IMR-90 (cell line): ENCODE data around the gene H6PD. TPM values are rescaled to one million over a fixed set of nuclear protein-coding genes. Genes with fewer than 3 reads are reported as not detected.

ENCODE experiments used
- ATAC-seq: fragments of 200-7000 bp; cut with Tn5 transposase; 2 replicates; pipeline ENCODE4 v1.9.1; 2020; ENCODE audit warnings: low read depth, mild to moderate bottlenecking, moderate library complexity
- BruUV-seq: library from RNA; stranded (reverse); fragments of 400-500 nt; replicated peaks from 2 replicates; lab custom pipeline; 2021; lab: Mats Ljungman, UMichigan
- CTCF ChIA-PET: fragments of 300-600 bp; formaldehyde crosslinking; extraction: SDS; loops from one replicate; lab custom pipeline; 2021; ENCODE audit warnings: antibody characterized with exemption; lab: Yijun Ruan, JAX
- POLR2A ChIA-PET: fragments of 300-600 bp; sonication (Branson Sonifier 250); formaldehyde crosslinking; loops from one replicate; lab custom pipeline; 2022; ENCODE audit warnings: antibody characterized with exemption; ENCODE audit not compliant: unreplicated experiment; lab: Charles Lee
- DNase-seq: peaks from one replicate; pipeline ENCODE4 v3.0.0; 2013
- H2AFZ ChIP-seq: replicated peaks from 2 replicates; pipeline ENCODE3; 2013; ENCODE audit warnings: low read length, mild to moderate bottlenecking; ENCODE audit not compliant: poor library complexity
- H2AK5ac ChIP-seq: 2 replicates; pipeline ENCODE4 v1.6.1; 2013; ENCODE audit warnings: low read depth, low read length, inconsistent platforms
- H2AK9ac ChIP-seq: replicated peaks from 2 replicates; pipeline ENCODE3; 2013; ENCODE audit warnings: mild to moderate bottlenecking, low read depth, low read length, moderate library complexity; ENCODE audit not compliant: poor library complexity
- H2BK120ac ChIP-seq: 2 replicates; pipeline ENCODE4 v1.6.1; 2013; ENCODE audit warnings: low read depth, low read length, inconsistent platforms
- H2BK15ac ChIP-seq: 3 replicates; pipeline ENCODE4 v1.6.1; 2013; ENCODE audit warnings: low read depth, low read length, inconsistent platforms
- H2BK20ac ChIP-seq: 2 replicates; pipeline ENCODE4 v1.6.1; 2013; ENCODE audit warnings: low read depth, mild to moderate bottlenecking, inconsistent platforms, low read length, moderate library complexity
- H2BK5ac ChIP-seq: 2 replicates; pipeline ENCODE4 v1.6.1; 2013; ENCODE audit warnings: mild to moderate bottlenecking, low read depth, low read length, inconsistent platforms; ENCODE audit not compliant: poor library complexity, severe bottlenecking
- H3K14ac ChIP-seq: replicated peaks from 2 replicates; pipeline ENCODE4 v1.6.1; 2013; ENCODE audit warnings: low read depth, low read length, inconsistent platforms
- H3K18ac ChIP-seq: 2 replicates; pipeline ENCODE4 v1.6.1; 2013; ENCODE audit warnings: low read depth, low read length, control low read depth
- H3K23ac ChIP-seq: 2 replicates; pipeline ENCODE4 v1.6.1; 2013; ENCODE audit warnings: low read depth, low read length, inconsistent platforms
- H3K27ac ChIP-seq: 2 replicates; pipeline ENCODE4 v1.5.1; 2013; ENCODE audit warnings: mild to moderate bottlenecking, control low read depth, low read length; ENCODE audit not compliant: insufficient read depth
- H3K27me3 ChIP-seq: 2 replicates; pipeline ENCODE4 v1.6.1; 2013; ENCODE audit warnings: low read length; ENCODE audit not compliant: control insufficient read depth, insufficient read depth
- H3K36me3 ChIP-seq: 2 replicates; pipeline ENCODE4 v1.6.1; 2013; ENCODE audit warnings: low read length, mixed read lengths; ENCODE audit not compliant: control insufficient read depth, insufficient read depth
- H3K4ac ChIP-seq: 2 replicates; pipeline ENCODE4 v1.6.1; 2013; ENCODE audit warnings: low read depth, low read length, inconsistent platforms
- H3K4me1 ChIP-seq: 2 replicates; pipeline ENCODE4 v1.6.1; 2013; ENCODE audit warnings: low read length, mixed read lengths; ENCODE audit not compliant: control insufficient read depth, insufficient read depth
- H3K4me2 ChIP-seq: 2 replicates; pipeline ENCODE4 v1.6.1; 2013; ENCODE audit warnings: low read depth, mild to moderate bottlenecking, control low read depth, low read length, moderate library complexity
- H3K4me3 ChIP-seq: 2 replicates; pipeline ENCODE4 v1.5.1; 2013; ENCODE audit warnings: low read depth, mild to moderate bottlenecking, control low read depth, low read length, moderate library complexity; ENCODE audit not compliant: insufficient read depth
- H3K56ac ChIP-seq: 2 replicates; pipeline ENCODE4 v1.6.1; 2013; ENCODE audit warnings: low read length, inconsistent platforms; ENCODE audit not compliant: insufficient read depth; ENCODE audit errors: extremely low read depth
- H3K79me1 ChIP-seq, 2 experiments: 2 replicates each; pipeline ENCODE4 v1.6.1; 2013; ENCODE audit warnings: low read length in 2 of 2, inconsistent platforms in 1 of 2, low read depth in 1 of 2
- H3K9ac ChIP-seq: 2 replicates; pipeline ENCODE4 v1.6.1; 2013; ENCODE audit warnings: low read depth, low read length, control low read depth
- H3K9me1 ChIP-seq: 2 replicates; pipeline ENCODE4 v1.6.1; 2013; ENCODE audit warnings: low read length, inconsistent platforms; ENCODE audit not compliant: insufficient read depth
- H3K9me3 ChIP-seq: 2 replicates; pipeline ENCODE4 v1.6.1; 2013; ENCODE audit warnings: low read length; ENCODE audit not compliant: control insufficient read depth, insufficient read depth
- H4K20me1 ChIP-seq: 2 replicates; pipeline ENCODE4 v1.6.1; 2013; ENCODE audit warnings: low read length, inconsistent platforms; ENCODE audit not compliant: insufficient read depth
- H4K5ac ChIP-seq: 2 replicates; pipeline ENCODE4 v1.6.1; 2013; ENCODE audit warnings: mild to moderate bottlenecking, low read depth, low read length, control low read depth
- H4K8ac ChIP-seq, 2 experiments: 2 replicates each; pipeline ENCODE4 v1.6.1; 2013; ENCODE audit warnings: low read depth in 2 of 2, low read length in 2 of 2, control low read depth in 1 of 2, inconsistent platforms in 1 of 2
- H4K91ac ChIP-seq: 2 replicates; pipeline ENCODE4 v1.6.1; 2013; ENCODE audit warnings: low read depth, low read length, inconsistent platforms; ENCODE audit not compliant: insufficient read depth
- FOS ChIP-seq: fragments of 150-350 bp; IDR thresholded peaks from 2 replicates; pipeline ENCODE4 v1.6.1; 2016; ENCODE audit warnings: low read depth, low read length
- MXI1 ChIP-seq: IDR thresholded peaks from 2 replicates; pipeline ENCODE4 v1.6.1; 2012; ENCODE audit warnings: low read depth, mild to moderate bottlenecking, low read length, moderate library complexity, borderline replicate concordance
- POLR2A ChIP-seq: IDR thresholded peaks from 2 replicates; pipeline ENCODE4 v1.6.1; 2012; ENCODE audit warnings: mild to moderate bottlenecking, low read depth, low read length
- RCOR1 ChIP-seq: IDR thresholded peaks from 2 replicates; pipeline ENCODE4 v1.6.1; 2012; ENCODE audit warnings: mild to moderate bottlenecking, low read length, improper control_type of control experiment; ENCODE audit not compliant: insufficient replicate concordance
- RFX5 ChIP-seq: IDR thresholded peaks from 2 replicates; pipeline ENCODE4 v1.8.0; 2012; ENCODE audit warnings: low read depth, mild to moderate bottlenecking, low read length, moderate library complexity
- WGBS, 2 experiments: methylation state at CpG; one replicate each; pipeline versions ENCODE4 v1.1.5 to v1.1.7; 2013; ENCODE audit warnings: missing lambda C conversion rate in 2 of 2; ENCODE audit not compliant: insufficient read length in 1 of 2; ENCODE audit errors: extremely low coverage in 2 of 2; 5-methylcytosine and 5-hydroxymethylcytosine counted together
- dilution Hi-C: fragments of 300-500 bp; cut with HindIII; formaldehyde crosslinking; loops from one replicate; pipeline ENCODE4 v1.14.3; 2018; ENCODE audit warnings: low sequenced_read_pairs; ENCODE audit not compliant: unreplicated experiment
- in situ Hi-C: fragments of 300-500 bp; cut with MboI; formaldehyde crosslinking; loops from 3 replicates; pipeline ENCODE4 v1.14.3; 2019; ENCODE audit warnings: low sequenced_read_pairs, inconsistent platforms, mixed read lengths
- intact Hi-C: fragments of 100-400 bp; cut with micrococcal nuclease; formaldehyde crosslinking; loops from 2 replicates; pipeline ENCODE4 v1.10.0; 2022
- polyA plus RNA-seq, 3 experiments: library from polyadenylated mRNA; depleted of rRNA; stranded (reverse); fragments of >200 nt; gene quantifications; 2 replicates each; pipeline ENCODE4 v1.2.3, GENCODE V29; 2012; ENCODE audit warnings: low replicate concordance in 1 of 3
- total RNA-seq: library from RNA; depleted of rRNA; stranded (reverse); fragments of >200 nt; gene quantifications from 2 replicates; pipeline ENCODE4 v1.2.3, GENCODE V29; 2012

H6PD gene
- total and polyA plus RNA-seq, 2 of the 4 experiments (the other 2 are of a cell fraction) = 9.3 to 22.1 TPM

DNA sequence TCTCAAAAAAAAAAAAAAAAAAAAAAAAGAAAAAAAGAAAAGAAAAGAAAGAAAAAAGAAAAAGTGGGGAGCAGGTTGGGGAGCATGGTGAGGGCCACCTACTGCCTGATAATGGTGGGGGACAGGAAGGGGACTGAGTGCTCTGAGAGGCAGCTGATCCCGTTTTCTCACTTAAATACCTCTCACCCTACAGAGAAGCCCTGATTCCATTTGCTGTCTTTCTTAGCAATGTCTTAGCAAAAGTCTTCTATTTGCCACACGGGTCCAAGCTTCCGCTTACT lies 692 bp upstream of the H6PD start:
- dilution Hi-C loops = no loop called here

More for the DNA sequence above, 692 bp upstream of the H6PD start:
- H3K9ac ChIP-seq = no peak overlapping the region
- BruUV-seq = no TSS peak
- H3K36me3 ChIP-seq = peaks cover 2% of the 10 kb centered on the region; the same call in 1 of the 2 replicates
- peak overlapping the region; percentile 66; the same call in 1 of the 2 replicates for H3K4me3 ChIP-seq
- no peaks in the 10 kb centered on the region for H3K27me3 ChIP-seq
- H2AFZ ChIP-seq = peak overlapping the region; percentile 92
- in situ Hi-C loops (no loop called here), intact Hi-C loops (no loop called here)
- peak overlapping the region; percentile 50 for H2BK120ac ChIP-seq
- H2BK5ac ChIP-seq = peak overlapping the region; percentile 18
- 0 out of 2 replicates have a peak, but pooled peaks cover 9% of the 10 kb centered on the region for H3K9me1 ChIP-seq
- peak overlapping the region; percentile 5; the same call in 1 of the 3 replicates for H2BK15ac ChIP-seq
- TF ChIP-seq MXI1 = no peak
- TF ChIP-seq POLR2A = no peak
- TF ChIP-seq RCOR1 = no peak
- no peak for TF ChIP-seq FOS
- no peak for TF ChIP-seq RFX5
- 0 out of 2 replicates have a peak overlapping the region, but pooled peaks have one; percentile 8 for H3K56ac ChIP-seq
- ATAC-seq = no peak
- no peak overlapping the region for H3K27ac ChIP-seq
- H3K4me1 ChIP-seq = peaks cover 14% of the 10 kb centered on the region
- 0 out of 2 replicates have a peak overlapping the region, but pooled peaks have one; percentile 60 for H3K23ac ChIP-seq
- peak overlapping the region; percentile 46; the same call in 1 of the 2 replicates for H3K14ac ChIP-seq
- CTCF ChIA-PET = interaction anchor here (1.1 to 1.9 kb wide), 5 partner anchors 11 to 32 kb away, joined by 4 to 8 read pairs (median 5); no protein-coding TSS in a partner anchor
- 0 out of 2 replicates have a peak overlapping the region, but pooled peaks have one; percentile 11 for H2BK20ac ChIP-seq
- H4K5ac ChIP-seq = peak overlapping the region; percentile 74
- peaks cover 16 to 36% of the 10 kb centered on the region in 2 experiments for H3K79me1 ChIP-seq
- H4K8ac ChIP-seq = peak overlapping the region; percentile 58 to 85
- peak overlapping the region; percentile 86 for H3K4me2 ChIP-seq
- H4K91ac ChIP-seq = peak overlapping the region; percentile 43; the same call in 1 of the 2 replicates
- no peaks in the 10 kb centered on the region for H3K9me3 ChIP-seq
- peak overlapping the region; percentile 95 for H2AK5ac ChIP-seq
- DNase-seq = no peak
- no CpG with 5 or more reads among the region's 3 CpGs for WGBS, 2 experiments
- H3K4ac ChIP-seq = peak overlapping the region; percentile 31
- POLR2A ChIA-PET = no interaction called here
- peak overlapping the region; percentile 91 for H2AK9ac ChIP-seq
- no peaks in the 10 kb centered on the region for H4K20me1 ChIP-seq
- H3K18ac ChIP-seq = peak overlapping the region; percentile 15; the same call in 1 of the 2 replicates
